ENCODE data around the gene PSMC3. TPM values are rescaled to one million over a fixed set of nuclear protein-coding genes. Genes with fewer than 3 reads are reported as not detected.
A peak's percentile ranks its signal among the peaks of the same experiment; 100 is the strongest.

Gene PSMC3
- total RNA-seq, 3 donors from 2014 or later: 70.7 to 115 (median 91.0) TPM

GRCh38 chr11:47433157-47433556 is 6.9 kb upstream of the PSMC3 start:
- no peak for TF ChIP-seq CTCF (IDR thresholded peaks at IDR 0.05)
- no peaks in the 10 kb centered on the region for H3K9me3 ChIP-seq
- H3K4me3 ChIP-seq: no peak overlapping the region
- ATAC-seq (peak; percentile 57), DNase-seq (no peak)
- no peaks in the 10 kb centered on the region for H3K36me3 ChIP-seq (ENCODE audit: low read depth)
- peaks cover 5% of the 10 kb centered on the region for H3K4me1 ChIP-seq (ENCODE audit: low read depth)
- intact Hi-C loops (cut with DNase I, micrococcal nuclease): no loop called here

GRCh38 chr11:47431356-47432083 is 5.3 kb upstream of the PSMC3 start:
- Histone ChIP-seq H3K9me3 (no peaks in the 10 kb centered on the region), H3K36me3 (ENCODE audit: low read depth) (no peaks in the 10 kb centered on the region), H3K4me3 (no peak overlapping the region), H3K4me1 (ENCODE audit: low read depth) (no peaks in the 10 kb centered on the region)
- TF ChIP-seq CTCF (IDR thresholded peaks at IDR 0.05): no peak
- no peak for DNase-seq
- ATAC-seq: no peak
- intact Hi-C loops (cut with DNase I, micrococcal nuclease): no loop called here

GRCh38 chr11:47430524-47430923 is 4.3 kb upstream of the PSMC3 start:
- TF ChIP-seq CTCF (IDR thresholded peaks at IDR 0.05): no peak
- Histone ChIP-seq H3K4me3 (no peak overlapping the region), H3K4me1 (ENCODE audit: low read depth) (peaks cover 2% of the 10 kb centered on the region), H3K9me3 (no peaks in the 10 kb centered on the region), H3K36me3 (ENCODE audit: low read depth) (no peaks in the 10 kb centered on the region)
- DNase-seq: no peak
- no peak for ATAC-seq
- intact Hi-C loops (cut with DNase I, micrococcal nuclease): no loop called here

- ATAC-seq (no peak), DNase-seq (no peak)
- no peaks in the 10 kb centered on the region for H3K36me3 ChIP-seq (ENCODE audit: low read depth)
- peaks cover 10% of the 10 kb centered on the region for H3K4me1 ChIP-seq (ENCODE audit: low read depth)
- no peaks in the 10 kb centered on the region for H3K9me3 ChIP-seq
- intact Hi-C loops (cut with DNase I, micrococcal nuclease): no loop called here
- H3K4me3 ChIP-seq: peak overlapping the region; percentile 77
- no peak for TF ChIP-seq CTCF (IDR thresholded peaks at IDR 0.05)
Observed at GRCh38 chr11:47425611-47426010, 628 bp downstream of the PSMC3 start.

- DNase-seq: peak in 1 of 3 donors; percentile 20
- intact Hi-C loops (cut with DNase I, micrococcal nuclease): no loop called here
- no peak for ATAC-seq
- Histone ChIP-seq H3K36me3 (ENCODE audit: low read depth) (peaks cover 9% of the 10 kb centered on the region), H3K4me3 (no peak overlapping the region), H3K9me3 (no peaks in the 10 kb centered on the region), H3K4me1 (ENCODE audit: low read depth) (peaks cover 13% of the 10 kb centered on the region)
- TF ChIP-seq CTCF (IDR thresholded peaks at IDR 0.05): no peak
Observed at GRCh38 chr11:47418454-47419259, 7.6 kb downstream of the PSMC3 start.

Measured in mucosa of descending colon (tissue), 3 donors.